Stimulated activated CD8-positive, alpha-beta memory T cell treated with anti-CD3 and anti-CD28 coated beads, Interleukin-7, amount 100 ng/mL, for 48 hours (primary cell): ENCODE results near the gene DDX10.
"Not testable (repeated sequence)": the region's sequence is repeated elsewhere in the genome, so short reads cannot be mapped to it uniquely, and the experiment has no call there.

Experiments
- DNase-seq, 2 donors: peaks; one replicate each; pipeline ENCODE4 v3.0.0-alpha.2; 2020; ENCODE audit warnings: low read depth in 1 of 2; ENCODE audit errors: extremely low read depth in 1 of 2

The DDX10 gene

GRCh38 chr11:108654100-108654499, 10.8 kb upstream of the DDX10 start:
- DNase-seq = not testable (repeated sequence)

- DNase-seq = no peak
Observed at GRCh38 chr11:108654994-108655631, 9.8 kb upstream of the DDX10 start.

- no peak for DNase-seq
Observed at GRCh38 chr11:108662700-108663099, 2.2 kb upstream of the DDX10 start.

GRCh38 chr11:108663154-108663877, 1.6 kb upstream of the DDX10 start:
- DNase-seq = no peak

GRCh38 chr11:108666373-108666772, 1.5 kb downstream of the DDX10 start:
- no peak for DNase-seq

- DNase-seq = no peak
Observed at GRCh38 chr11:108669286-108669685, 4.4 kb downstream of the DDX10 start.

GRCh38 chr11:108669711-108670110, 4.8 kb downstream of the DDX10 start:
- DNase-seq = no peak

GRCh38 chr11:108670451-108670850, 5.6 kb downstream of the DDX10 start:
- DNase-seq = no peak

- no peak for DNase-seq
Observed at GRCh38 chr11:108672113-108672512, 7.2 kb downstream of the DDX10 start.

- no peak for DNase-seq
Observed at GRCh38 chr11:108672786-108673185, 7.9 kb downstream of the DDX10 start.

- no peak for DNase-seq
Observed at GRCh38 chr11:108679045-108679444, 14.2 kb downstream of the DDX10 start.

GRCh38 chr11:108680271-108680670, 15.4 kb downstream of the DDX10 start:
- no peak for DNase-seq

- DNase-seq = no peak
Observed at GRCh38 chr11:108685419-108686130, 20.7 kb downstream of the DDX10 start.

- no peak for DNase-seq
Observed at GRCh38 chr11:108693852-108694251, 29.0 kb downstream of the DDX10 start.

- DNase-seq = no peak
Observed at GRCh38 chr11:108694846-108695245, 30.0 kb downstream of the DDX10 start.

GRCh38 chr11:108697872-108698473, 33.1 kb downstream of the DDX10 start:
- DNase-seq = no peak

- no peak for DNase-seq
Observed at GRCh38 chr11:108698844-108699642, 34.2 kb downstream of the DDX10 start.

GRCh38 chr11:108703916-108704315, 39.0 kb downstream of the DDX10 start:
- no peak for DNase-seq

- DNase-seq = no peak
Observed at GRCh38 chr11:108705061-108705460, 40.2 kb downstream of the DDX10 start.

- no peak for DNase-seq
Observed at GRCh38 chr11:108708173-108708572, 43.3 kb downstream of the DDX10 start.

- DNase-seq = no peak
Observed at GRCh38 chr11:108709741-108710140, 44.9 kb downstream of the DDX10 start.
